GM11168 (cell line): ENCODE measurements around the gene PLA2G2E.
"Not testable (repeated sequence)": the region's sequence is repeated elsewhere in the genome, so short reads cannot be mapped to it uniquely, and the experiment has no call there.

Source experiments
- in situ Hi-C: fragments of 300-500 bp; cut with MboI; formaldehyde crosslinking; loops from one replicate; pipeline ENCODE4 v1.12.0; 2022; ENCODE audit warnings: low sequenced_read_pairs; ENCODE audit not compliant: unreplicated experiment

The PLA2G2E gene

GRCh38 chr1:19934336-19934735, 10.9 kb upstream of the PLA2G2E start:
- in situ Hi-C loops, result no loop called here

GRCh38 chr1:19932866-19933265, 9.4 kb upstream of the PLA2G2E start:
- in situ Hi-C loops, result no loop called here

GRCh38 chr1:19927130-19927421, 3.7 kb upstream of the PLA2G2E start:
- in situ Hi-C loops, result not testable (repeated sequence)

- in situ Hi-C loops, result no loop called here
Observed at GRCh38 chr1:19926296-19927129, 3.1 kb upstream of the PLA2G2E start.

- in situ Hi-C loops, result no loop called here
Observed at GRCh38 chr1:19925342-19926070, 2.1 kb upstream of the PLA2G2E start.

GRCh38 chr1:19923953-19924346, 533 bp upstream of the PLA2G2E start:
- in situ Hi-C loops, result loop anchor here (25.0 kb wide), 1 partner anchor 563 kb away; the partner anchor contains the start of gene CAMK2N1

GRCh38 chr1:19922015-19922688, 1.3 kb downstream of the PLA2G2E start:
- in situ Hi-C loops, result loop anchor here (25.0 kb wide), 1 partner anchor 565 kb away; the partner anchor contains the start of gene CAMK2N1

GRCh38 chr1:19921310-19921709, 2.1 kb downstream of the PLA2G2E start:
- in situ Hi-C loops, result loop anchor here (25.0 kb wide), 1 partner anchor 566 kb away; the partner anchor contains the start of gene CAMK2N1

- in situ Hi-C loops, result loop anchor here (25.0 kb wide), 1 partner anchor 567 kb away; the partner anchor contains the start of gene CAMK2N1
Observed at GRCh38 chr1:19920132-19920710, 3.2 kb downstream of the PLA2G2E start.

- in situ Hi-C loops, result loop anchor here (5.0 to 25.0 kb wide), 2 partner anchors 239 to 569 kb away; partner anchors contain the start of gene CAMK2N1
Observed at GRCh38 chr1:19918057-19918456, 5.4 kb downstream of the PLA2G2E start.

- in situ Hi-C loops, result loop anchor here (25.0 kb wide), 1 partner anchor 577 kb away; the partner anchor contains the start of gene CAMK2N1
Observed at GRCh38 chr1:19910650-19911049, 12.8 kb downstream of the PLA2G2E start.

GRCh38 chr1:19909971-19910370, 13.4 kb downstream of the PLA2G2E start:
- in situ Hi-C loops, result loop anchor here (25.0 kb wide), 1 partner anchor 577 kb away; the partner anchor contains the start of gene CAMK2N1

- in situ Hi-C loops, result loop anchor here (25.0 kb wide), 1 partner anchor 578 kb away; the partner anchor contains the start of gene CAMK2N1
Observed at GRCh38 chr1:19909392-19909791, 14.0 kb downstream of the PLA2G2E start.

GRCh38 chr1:19907456-19907855, 16.0 kb downstream of the PLA2G2E start:
- in situ Hi-C loops, result loop anchor here (25.0 kb wide), 1 partner anchor 580 kb away; the partner anchor contains the start of gene CAMK2N1

GRCh38 chr1:19903621-19904020, 19.8 kb downstream of the PLA2G2E start:
- in situ Hi-C loops, result loop anchor here (25.0 kb wide), 1 partner anchor 584 kb away; the partner anchor contains the start of gene CAMK2N1

GRCh38 chr1:19901653-19902052, 21.8 kb downstream of the PLA2G2E start:
- in situ Hi-C loops, result loop anchor here (25.0 kb wide), 1 partner anchor 586 kb away; the partner anchor contains the start of gene CAMK2N1

GRCh38 chr1:19894218-19894617, 29.2 kb downstream of the PLA2G2E start:
- in situ Hi-C loops, result no loop called here

GRCh38 chr1:19893687-19894086, 29.7 kb downstream of the PLA2G2E start:
- in situ Hi-C loops, result no loop called here

- in situ Hi-C loops, result no loop called here
Observed at GRCh38 chr1:19892628-19893168, 30.7 kb downstream of the PLA2G2E start.
